Kidney epithelial cell (primary cell): Measurements from ENCODE around the gene ENAH. TPM values are rescaled to one million over a fixed set of nuclear protein-coding genes. Genes with fewer than 3 reads are reported as not detected.

Source experiments
- DNase-seq: peaks from one replicate; pipeline ENCODE4 v3.0.0-alpha.2; 2010; ENCODE audit warnings: low read depth
- H3K27me3 ChIP-seq: 2 replicates; pipeline ENCODE4 v1.6.0; 2011; ENCODE audit warnings: low read length; ENCODE audit not compliant: control insufficient read depth, insufficient read depth
- H3K36me3 ChIP-seq: 2 replicates; pipeline ENCODE4 v1.5.1; 2011; ENCODE audit warnings: low read length; ENCODE audit not compliant: control insufficient read depth, insufficient read depth
- H3K4me3 ChIP-seq: 2 replicates; pipeline ENCODE4 v1.5.1; 2011; ENCODE audit warnings: low read depth, mild to moderate bottlenecking, control low read depth, low read length
- total RNA-seq: library from RNA; depleted of rRNA; stranded (reverse); fragments of >200 nt; gene quantifications from 2 replicates; pipeline ENCODE4 v1.2.3, GENCODE V29; 2015
- TF ChIP-seq, protein P1 (sequence below): IDR thresholded peaks from 2 replicates; pipeline ENCODE4 v1.5.1; 2011; ENCODE audit warnings: mild to moderate bottlenecking, moderate library complexity, low read length, control low read depth, inconsistent platforms; ENCODE audit not compliant: insufficient read depth, poor library complexity, severe bottlenecking

The ENAH gene
- total RNA-seq, 1 donor from 2014 or later = 95.8 TPM

DNA sequence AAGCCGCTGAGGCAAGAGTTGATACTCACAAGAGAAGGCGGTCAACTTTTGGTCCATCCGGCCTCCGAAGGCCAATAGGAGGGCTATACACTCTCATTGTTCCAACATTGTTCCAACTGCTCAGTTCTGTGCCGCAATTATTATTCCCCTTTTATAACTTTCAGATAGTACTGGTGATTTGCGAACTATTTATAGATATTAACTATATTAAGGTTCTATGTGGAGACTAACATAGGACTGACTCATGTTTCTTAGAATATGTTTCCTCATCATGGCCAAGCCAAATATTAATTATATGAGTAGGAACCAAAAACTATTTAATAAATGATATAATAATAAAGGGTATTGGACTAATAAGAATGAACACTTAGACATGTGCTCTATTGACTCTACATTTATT, 128.4 kb downstream of the ENAH start:
- H3K27me3 ChIP-seq = no peaks in the 10 kb centered on the region
- no peak for DNase-seq
- TF ChIP-seq, protein P1, sequence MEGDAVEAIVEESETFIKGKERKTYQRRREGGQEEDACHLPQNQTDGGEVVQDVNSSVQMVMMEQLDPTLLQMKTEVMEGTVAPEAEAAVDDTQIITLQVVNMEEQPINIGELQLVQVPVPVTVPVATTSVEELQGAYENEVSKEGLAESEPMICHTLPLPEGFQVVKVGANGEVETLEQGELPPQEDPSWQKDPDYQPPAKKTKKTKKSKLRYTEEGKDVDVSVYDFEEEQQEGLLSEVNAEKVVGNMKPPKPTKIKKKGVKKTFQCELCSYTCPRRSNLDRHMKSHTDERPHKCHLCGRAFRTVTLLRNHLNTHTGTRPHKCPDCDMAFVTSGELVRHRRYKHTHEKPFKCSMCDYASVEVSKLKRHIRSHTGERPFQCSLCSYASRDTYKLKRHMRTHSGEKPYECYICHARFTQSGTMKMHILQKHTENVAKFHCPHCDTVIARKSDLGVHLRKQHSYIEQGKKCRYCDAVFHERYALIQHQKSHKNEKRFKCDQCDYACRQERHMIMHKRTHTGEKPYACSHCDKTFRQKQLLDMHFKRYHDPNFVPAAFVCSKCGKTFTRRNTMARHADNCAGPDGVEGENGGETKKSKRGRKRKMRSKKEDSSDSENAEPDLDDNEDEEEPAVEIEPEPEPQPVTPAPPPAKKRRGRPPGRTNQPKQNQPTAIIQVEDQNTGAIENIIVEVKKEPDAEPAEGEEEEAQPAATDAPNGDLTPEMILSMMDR = no peak
- H3K4me3 ChIP-seq = no peak overlapping the region
- H3K36me3 ChIP-seq = no peaks in the 10 kb centered on the region

DNA sequence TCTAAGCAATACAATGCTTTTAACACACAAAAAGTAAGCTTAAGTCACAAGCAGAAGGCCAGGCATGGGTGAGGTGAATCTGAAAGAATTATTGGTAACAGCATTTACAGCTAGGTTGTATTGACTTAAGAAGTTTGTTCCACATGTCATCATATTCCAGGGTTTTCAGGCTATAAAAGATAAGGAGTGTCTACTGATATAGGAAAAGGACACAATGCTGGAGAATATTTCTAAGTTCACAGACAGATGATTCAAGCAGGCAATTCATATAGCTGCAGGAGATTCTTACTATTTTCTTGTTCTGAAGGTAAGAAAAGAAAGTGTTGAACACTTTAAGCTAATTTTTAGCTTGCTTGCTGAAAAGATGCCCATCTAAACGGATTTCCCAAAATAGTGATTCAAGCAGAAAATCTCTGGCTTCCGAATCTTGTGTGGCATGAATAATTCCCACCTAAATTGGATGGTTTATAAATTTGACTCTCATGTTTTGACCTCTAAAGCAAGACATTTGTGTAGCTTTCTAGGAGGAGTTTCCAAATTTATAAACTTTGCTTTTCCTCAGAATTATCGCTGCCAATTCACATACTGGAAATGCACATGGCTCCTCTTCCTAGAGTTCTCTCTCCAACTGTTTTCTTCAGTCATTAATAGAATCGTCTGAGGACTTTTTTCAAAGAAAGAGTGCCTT, 129.5 kb downstream of the ENAH start:
- no peaks in the 10 kb centered on the region for H3K36me3 ChIP-seq
- no peak overlapping the region for H3K4me3 ChIP-seq
- H3K27me3 ChIP-seq = no peaks in the 10 kb centered on the region
- TF ChIP-seq, protein P1 = no peak
- DNase-seq = no peak

DNA sequence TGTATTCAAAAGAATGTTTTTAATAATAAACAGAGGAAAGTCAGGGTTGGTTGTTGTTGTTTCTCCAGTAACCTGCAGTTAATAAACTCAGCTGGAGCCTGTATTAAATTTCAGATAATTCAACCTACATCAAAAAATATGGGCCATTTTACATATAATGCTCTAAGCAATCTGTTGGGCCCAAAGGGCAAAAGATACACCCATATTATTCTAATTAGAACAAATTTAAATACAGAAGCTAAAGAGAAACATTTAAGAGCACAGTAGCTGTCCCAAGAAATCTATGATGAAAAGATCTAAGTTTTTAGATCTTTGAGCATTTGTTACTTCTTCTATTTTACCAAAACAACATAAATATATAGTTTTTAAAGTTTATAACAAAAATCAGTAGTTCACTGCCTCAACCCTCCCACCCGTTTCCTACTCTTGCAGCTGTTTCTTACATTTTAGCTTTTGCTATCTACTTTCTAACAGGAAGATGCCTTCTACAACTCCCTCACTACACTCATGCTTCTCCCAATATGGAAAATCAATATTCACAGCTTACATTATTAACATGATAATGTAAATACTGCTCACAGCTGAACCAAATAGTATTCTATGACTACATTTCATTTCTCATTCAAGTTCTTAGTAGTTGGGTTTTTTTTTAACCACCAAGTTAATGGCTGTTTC, 130.2 kb downstream of the ENAH start:
- no peaks in the 10 kb centered on the region for H3K27me3 ChIP-seq
- no peak overlapping the region for H3K4me3 ChIP-seq
- TF ChIP-seq, protein P1 = no peak
- no peak for DNase-seq
- no peaks in the 10 kb centered on the region for H3K36me3 ChIP-seq

DNA sequence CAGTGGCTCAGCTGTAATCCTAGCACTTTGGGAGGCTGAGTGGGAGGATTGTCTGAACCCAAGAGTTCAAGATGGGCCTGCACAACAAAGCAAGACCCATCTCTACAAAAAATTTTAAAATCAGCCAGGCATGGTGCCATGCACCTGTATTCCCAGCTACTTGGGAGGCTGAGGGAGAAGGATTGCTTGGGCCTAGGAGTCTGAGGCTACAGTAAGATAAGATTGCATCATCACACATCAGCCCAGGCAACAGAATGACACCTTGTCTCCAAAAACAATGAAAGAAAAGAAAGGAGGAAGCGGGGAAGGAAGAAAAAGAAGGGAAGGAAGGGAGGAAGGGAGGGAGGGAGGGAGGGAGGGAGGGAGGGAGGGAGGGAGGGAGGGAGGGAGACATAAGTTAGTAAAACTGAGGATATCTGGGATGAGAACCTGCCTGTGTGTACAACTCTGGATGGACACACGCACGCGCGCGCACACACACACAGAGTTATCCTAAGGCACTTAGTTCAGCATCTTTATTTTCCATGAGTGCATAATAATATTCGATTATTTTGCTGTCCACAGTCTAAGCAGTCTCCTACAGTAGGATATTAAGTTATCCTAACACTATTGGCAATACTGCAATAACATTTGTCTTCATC, 132.2 kb downstream of the ENAH start:
- H3K27me3 ChIP-seq = no peaks in the 10 kb centered on the region
- no peak overlapping the region for H3K4me3 ChIP-seq
- no peak for DNase-seq
- TF ChIP-seq, protein P1 = no peak
- peaks cover 2% of the 10 kb centered on the region for H3K36me3 ChIP-seq

DNA sequence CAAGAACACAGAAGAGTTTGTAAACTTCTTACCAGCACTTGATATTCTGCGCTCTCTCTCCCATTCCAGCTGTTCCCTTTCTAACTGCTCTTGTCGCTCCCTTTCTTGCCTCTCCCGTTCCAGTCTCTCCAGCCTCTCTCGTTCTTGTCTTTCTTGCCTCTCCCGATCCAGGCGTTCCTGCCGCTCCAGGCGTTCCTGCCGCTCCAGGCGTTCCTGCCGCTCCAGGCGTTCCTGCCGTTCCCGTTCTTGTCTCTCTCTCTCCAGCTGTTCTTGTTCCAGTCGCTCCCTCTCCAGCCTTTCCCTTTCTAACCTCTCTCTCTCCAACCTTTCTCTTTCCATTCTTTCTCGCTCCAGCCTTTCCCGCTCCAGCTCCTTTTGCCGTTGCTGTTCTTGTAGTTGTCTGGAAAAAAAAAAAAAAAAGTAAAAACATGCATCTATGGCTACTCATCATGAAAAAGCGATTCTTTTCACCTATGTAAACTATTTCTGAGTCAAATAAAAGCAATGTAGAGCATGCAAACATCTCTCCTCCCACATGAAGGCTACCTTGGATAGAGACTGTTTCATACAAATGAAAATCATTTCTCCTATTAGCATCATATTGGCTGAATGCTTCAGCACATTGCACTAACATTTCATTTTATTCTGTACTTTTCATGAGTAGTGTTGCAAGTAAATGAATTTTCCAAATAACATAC, 133.6 kb downstream of the ENAH start:
- Histone ChIP-seq H3K27me3 (no peaks in the 10 kb centered on the region), H3K4me3 (no peak overlapping the region), H3K36me3 (peaks cover 2% of the 10 kb centered on the region)
- TF ChIP-seq, protein P1 = no peak
- DNase-seq = no peak
